Measurements from ENCODE around the gene GAMT. TPM values are rescaled to one million over a fixed set of nuclear protein-coding genes. Genes with fewer than 3 reads are reported as not detected.

The GAMT gene
- total RNA-seq, 1 donor from 2014 or later: 8.8 TPM

DNA sequence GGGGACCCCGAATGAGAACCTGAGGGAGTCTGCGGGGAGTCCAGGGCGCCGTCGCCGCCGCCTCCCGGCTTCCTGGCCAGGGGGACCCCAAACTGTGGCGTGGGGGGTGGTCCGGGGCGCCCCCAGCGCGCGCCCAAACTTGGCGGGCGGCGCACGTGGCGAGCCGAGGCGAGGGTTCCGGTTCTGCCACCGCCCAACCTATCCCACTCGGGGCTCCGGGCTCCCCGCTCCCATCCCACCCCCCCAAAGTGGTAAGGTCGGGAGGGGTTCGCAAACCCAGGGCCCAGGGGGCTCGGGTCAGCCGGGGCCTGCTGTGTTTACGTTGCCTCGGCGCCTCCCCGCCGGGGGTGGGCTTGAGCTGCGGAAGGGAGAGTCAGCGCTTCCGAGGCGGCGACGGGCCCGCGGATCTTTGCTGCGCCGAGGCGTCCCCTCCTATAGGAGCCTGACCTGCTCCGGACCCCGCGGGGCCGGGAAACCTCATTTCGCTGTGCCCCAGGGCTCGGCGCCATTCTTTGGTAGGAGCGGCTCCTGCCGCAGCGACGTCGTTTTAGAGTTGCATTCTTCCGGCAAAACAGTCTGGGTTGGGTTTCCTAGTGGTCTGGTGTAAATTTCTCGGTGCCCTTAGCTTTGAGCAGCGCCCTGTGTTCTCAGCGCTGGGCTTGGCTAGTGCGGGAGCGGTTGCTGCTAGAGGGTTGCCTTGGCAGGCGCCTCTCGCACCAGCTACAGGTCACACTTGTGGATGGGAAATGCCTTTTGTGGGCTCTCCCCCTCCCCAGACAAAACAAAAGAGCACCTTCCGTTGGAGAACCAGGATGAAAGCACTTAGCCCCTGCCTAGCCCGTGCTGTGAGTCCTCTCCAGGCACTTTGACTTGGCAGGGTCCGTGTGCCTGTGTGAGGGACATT is 7.2 kb upstream of the GAMT start:
- H3K36me3 Mint-ChIP-seq (ENCODE audit: low read depth): peaks cover 34% of the 10 kb centered on the region
- DNase-seq (peak; percentile 54), ATAC-seq (ENCODE audit: low read depth) (peak; percentile 3)
- POLR2A ChIA-PET: interaction anchor here (0.7 to 1.4 kb wide), 14 partner anchors 15 to 1450 kb away, joined by 3 to 17 read pairs (median 4); partner anchors contain the start of genes CIRBP and FAM174C
- H3K4me3 Mint-ChIP-seq: peak overlapping the region; percentile 88
- H3K9me3 Mint-ChIP-seq: no peaks in the 10 kb centered on the region
- intact Hi-C loops (cut with micrococcal nuclease): loop anchor here (1.0 to 10.0 kb wide), 4 partner anchors 30 to 724 kb away; partner anchors contain the start of genes MBD3 and RPS15
- peaks cover 48% of the 10 kb centered on the region for H3K4me1 Mint-ChIP-seq
- H3K27me3 Mint-ChIP-seq: no peaks in the 10 kb centered on the region
- peak overlapping the region; percentile 89 for H3K27ac Mint-ChIP-seq
- CTCF ChIA-PET: no interaction called here
- TF ChIP-seq, protein P1, sequence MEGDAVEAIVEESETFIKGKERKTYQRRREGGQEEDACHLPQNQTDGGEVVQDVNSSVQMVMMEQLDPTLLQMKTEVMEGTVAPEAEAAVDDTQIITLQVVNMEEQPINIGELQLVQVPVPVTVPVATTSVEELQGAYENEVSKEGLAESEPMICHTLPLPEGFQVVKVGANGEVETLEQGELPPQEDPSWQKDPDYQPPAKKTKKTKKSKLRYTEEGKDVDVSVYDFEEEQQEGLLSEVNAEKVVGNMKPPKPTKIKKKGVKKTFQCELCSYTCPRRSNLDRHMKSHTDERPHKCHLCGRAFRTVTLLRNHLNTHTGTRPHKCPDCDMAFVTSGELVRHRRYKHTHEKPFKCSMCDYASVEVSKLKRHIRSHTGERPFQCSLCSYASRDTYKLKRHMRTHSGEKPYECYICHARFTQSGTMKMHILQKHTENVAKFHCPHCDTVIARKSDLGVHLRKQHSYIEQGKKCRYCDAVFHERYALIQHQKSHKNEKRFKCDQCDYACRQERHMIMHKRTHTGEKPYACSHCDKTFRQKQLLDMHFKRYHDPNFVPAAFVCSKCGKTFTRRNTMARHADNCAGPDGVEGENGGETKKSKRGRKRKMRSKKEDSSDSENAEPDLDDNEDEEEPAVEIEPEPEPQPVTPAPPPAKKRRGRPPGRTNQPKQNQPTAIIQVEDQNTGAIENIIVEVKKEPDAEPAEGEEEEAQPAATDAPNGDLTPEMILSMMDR (IDR thresholded peaks at IDR 0.05): no peak

DNA sequence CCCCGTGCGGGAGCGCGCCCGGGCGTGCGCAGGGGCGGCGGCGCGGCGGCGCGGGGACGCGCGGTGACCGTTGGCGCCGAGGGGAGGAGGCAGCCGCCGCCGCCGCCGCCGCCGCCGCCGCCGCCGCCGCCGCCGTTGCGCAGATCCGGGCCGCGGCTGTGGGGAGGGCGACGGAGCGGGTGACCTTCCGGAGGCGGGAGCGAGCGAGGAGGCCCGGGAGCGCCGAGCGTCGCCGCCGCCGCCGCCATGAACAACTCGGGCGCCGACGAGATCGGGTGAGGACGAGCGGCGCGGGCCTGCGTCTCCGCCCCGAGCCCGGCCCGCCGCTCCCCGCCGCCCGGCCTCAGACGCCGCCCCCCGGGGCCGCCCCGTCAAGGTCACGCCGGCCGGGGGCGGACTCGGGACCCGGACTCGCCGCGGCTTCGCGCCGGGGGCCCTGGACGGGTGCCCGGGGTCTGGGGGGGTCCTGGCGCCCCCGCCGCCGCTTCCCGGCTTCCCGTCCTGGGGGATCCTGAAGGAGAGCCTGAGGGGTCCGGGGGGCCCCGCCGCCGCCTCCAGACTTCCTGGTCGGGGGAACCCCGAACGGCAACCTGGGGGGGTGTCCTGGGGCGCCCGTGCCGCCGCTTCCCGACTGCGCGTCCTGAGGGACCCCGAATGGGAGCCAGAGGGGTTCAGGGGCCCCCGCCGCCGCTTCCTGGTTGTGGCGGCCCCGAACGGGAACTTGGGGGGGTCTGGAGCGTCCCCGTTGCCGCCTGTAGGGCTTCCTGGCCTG is 6.4 kb upstream of the GAMT start, which contains the start of gene DAZAP1:
Gene DAZAP1, plus strand, starts transcription at position 59 of the 772 bp plus-strand sequence. Its CDS starts 188 bp downstream, at position 247.
- peaks cover 47% of the 10 kb centered on the region for H3K4me1 Mint-ChIP-seq

DNA sequence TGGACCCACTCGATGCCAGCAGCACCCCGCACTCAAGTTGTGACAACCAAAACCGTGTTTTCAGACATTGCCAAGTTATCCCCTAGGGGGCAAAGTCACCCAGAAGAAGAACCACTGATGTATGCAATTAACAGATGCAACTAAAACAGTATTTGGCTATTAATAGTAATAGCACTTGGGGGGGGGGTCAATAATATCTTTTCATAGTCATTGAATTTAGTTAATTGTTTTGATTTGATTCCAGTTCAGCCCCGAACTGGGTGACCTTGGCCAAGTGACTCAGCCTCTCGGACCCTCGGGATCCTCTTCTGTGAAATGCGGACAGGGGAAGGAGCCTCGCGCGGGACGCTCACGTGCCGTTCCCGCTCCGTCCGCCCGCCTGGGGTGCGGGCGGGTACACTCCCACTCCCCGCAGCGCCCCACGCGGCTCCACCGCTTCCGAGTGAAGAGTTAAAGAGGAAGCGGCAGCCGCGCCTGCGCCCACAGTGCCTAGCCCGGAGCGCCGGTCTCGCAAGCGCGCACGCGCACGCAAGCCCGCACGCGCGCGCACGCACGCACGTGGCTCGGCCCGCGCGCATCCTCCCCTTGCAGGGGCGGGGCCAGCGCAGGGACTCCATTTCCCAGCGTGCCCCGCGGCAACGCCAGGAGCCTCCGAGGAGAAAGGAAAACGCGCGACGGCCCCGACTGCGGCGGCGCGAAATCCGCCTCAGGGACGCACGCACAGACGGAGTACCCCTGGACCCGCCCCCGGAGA is 5.6 kb upstream of the GAMT start:
- TF ChIP-seq, protein P1 (IDR thresholded peaks at IDR 0.05): no peak
- Mint-ChIP-seq H3K27me3 (peaks cover 6% of the 10 kb centered on the region), H3K4me1 (peaks cover 46% of the 10 kb centered on the region), H3K36me3 (ENCODE audit: low read depth) (peaks cover 24% of the 10 kb centered on the region), H3K4me3 (peak overlapping the region; percentile 78), H3K27ac (peak overlapping the region; percentile 84), H3K9me3 (no peaks in the 10 kb centered on the region)
- POLR2A ChIA-PET: no interaction called here
- DNase-seq (peak; percentile 100), ATAC-seq (ENCODE audit: low read depth) (peak; percentile 82)
- intact Hi-C loops (cut with micrococcal nuclease): loop anchor here (1.0 to 10.0 kb wide), 10 partner anchors 24 to 834 kb away; partner anchors contain the start of genes BSG, C19orf25, CIRBP and MBD3
- CTCF ChIA-PET: interaction anchor here (1.4 kb wide), 1 partner anchor 163 kb away, joined by 6 read pairs; no protein-coding TSS in a partner anchor

More for the DNA sequence above, 6.4 kb upstream of the GAMT start, which contains the start of gene DAZAP1:
- peaks cover 26% of the 10 kb centered on the region for H3K36me3 Mint-ChIP-seq (ENCODE audit: low read depth)
- intact Hi-C loops (cut with micrococcal nuclease): loop anchor here (1.0 to 10.0 kb wide), 11 partner anchors 24 to 835 kb away; partner anchors contain the start of genes BSG, C19orf25, CIRBP and MBD3
- ATAC-seq (ENCODE audit: low read depth) (no peak), DNase-seq (no peak)
- peaks cover 4% of the 10 kb centered on the region for H3K27me3 Mint-ChIP-seq
- H3K4me3 Mint-ChIP-seq: peak within 1 kb of the TSS; percentile 88
- ChIA-PET CTCF (no interaction called here), POLR2A (interaction anchor here (1.2 kb wide), 1 partner anchor 155 kb away, joined by 4 read pairs; no protein-coding TSS in a partner anchor)
- H3K9me3 Mint-ChIP-seq: no peaks in the 10 kb centered on the region
- H3K27ac Mint-ChIP-seq: peak within 1 kb of the TSS; percentile 84
- TF ChIP-seq, protein P1 (IDR thresholded peaks at IDR 0.05): no peak

DNA sequence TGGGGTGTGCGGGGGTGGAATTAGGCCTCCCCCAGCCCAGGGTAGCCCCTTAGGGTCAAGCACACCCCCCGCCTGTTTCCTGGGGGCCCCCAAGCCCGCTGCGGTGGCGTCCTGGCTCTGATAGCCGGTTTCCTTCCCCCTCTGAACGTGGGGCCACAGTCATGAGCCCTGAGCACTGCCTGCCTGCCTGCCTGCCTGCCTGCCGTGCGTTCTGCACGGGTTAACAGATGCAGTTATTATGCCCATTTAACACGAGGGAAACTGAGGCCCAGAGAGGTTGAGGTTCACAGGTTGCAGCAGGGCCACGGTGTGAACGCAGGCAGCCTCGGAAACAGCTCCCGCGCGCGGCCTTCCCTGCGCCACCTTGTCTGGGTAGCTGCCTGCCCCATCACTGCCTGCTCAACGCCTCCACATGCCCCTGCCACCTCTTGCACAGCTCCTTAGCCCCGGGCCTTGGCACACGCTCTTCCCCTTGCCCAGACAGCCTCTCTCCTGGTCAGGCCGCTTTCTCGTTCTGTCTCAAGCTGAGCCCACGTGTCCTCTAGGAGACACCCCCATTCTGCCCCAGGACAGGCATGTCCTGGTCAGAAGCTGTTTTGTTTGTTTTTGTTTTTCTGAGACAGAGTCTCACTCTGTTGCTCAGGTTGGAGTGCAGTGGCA is 1.2 kb upstream of the GAMT start:
- no peak overlapping the region for H3K27ac Mint-ChIP-seq
- POLR2A ChIA-PET: interaction anchor here (0.5 to 1.5 kb wide), 7 partner anchors 19 to 1055 kb away, joined by 3 to 9 read pairs (median 5); partner anchors contain the start of genes CIRBP, LMNB2 and NDUFS7
- intact Hi-C loops (cut with micrococcal nuclease): loop anchor here (10.0 kb wide), 1 partner anchor 718 kb away; no protein-coding TSS in a partner anchor
- no peaks in the 10 kb centered on the region for H3K36me3 Mint-ChIP-seq (ENCODE audit: low read depth)
- DNase-seq: no peak
- ATAC-seq (ENCODE audit: low read depth): no peak
- no peaks in the 10 kb centered on the region for H3K9me3 Mint-ChIP-seq
- peaks cover 20% of the 10 kb centered on the region for H3K4me1 Mint-ChIP-seq
- TF ChIP-seq, protein P1 (IDR thresholded peaks at IDR 0.05): no peak
- H3K27me3 Mint-ChIP-seq: peaks cover 6% of the 10 kb centered on the region
- CTCF ChIA-PET: interaction anchor here (1.1 to 1.3 kb wide), 2 partner anchors 42 to 123 kb away, joined by 3 to 4 read pairs; no protein-coding TSS in a partner anchor
- peak overlapping the region; percentile 25 for H3K4me3 Mint-ChIP-seq
